Stimulated activated naive B cell treated with anti-CD40 and anti-IgM and Interleukin-4, amounts not matched to agents 10 μg/mL and 1 μg/mL and 100 μg/mL, for 72 hours (primary cell): Measurements from ENCODE around the gene ATP10D.
"Not testable (repeated sequence)": the region's sequence is repeated elsewhere in the genome, so short reads cannot be mapped to it uniquely, and the experiment has no call there.

ENCODE experiments used
- ATAC-seq, 2 donors: fragments of 150-1000 bp; cut with Tn5 transposase; replicated peaks; 2 replicates each; pipeline ENCODE4 v1.10.0; 2021; ENCODE audit warnings: moderate library complexity in 1 of 2
- DNase-seq: peaks from one replicate; pipeline ENCODE4 v3.0.0; 2021
- H3K27ac Mint-ChIP-seq: one replicate; pipeline ENCODE4 v1.8.0; 2022; ENCODE audit warnings: mild to moderate bottlenecking, mixed read lengths
- H3K27me3 Mint-ChIP-seq, 2 donors: one replicate each; pipeline ENCODE4 v1.8.0; 2022; ENCODE audit warnings: mixed read lengths in 2 of 2
- H3K36me3 Mint-ChIP-seq, 2 donors: one replicate each; pipeline ENCODE4 v1.8.0; 2022; ENCODE audit warnings: mixed read lengths in 2 of 2, mild to moderate bottlenecking in 1 of 2
- H3K4me1 Mint-ChIP-seq, 2 donors: one replicate each; pipeline ENCODE4 v1.8.0; 2022; ENCODE audit warnings: mixed read lengths in 2 of 2, mild to moderate bottlenecking in 1 of 2
- H3K4me3 Mint-ChIP-seq, 2 donors: one replicate each; pipeline ENCODE4 v1.8.0; 2022; ENCODE audit warnings: mild to moderate bottlenecking in 2 of 2, mixed read lengths in 2 of 2, moderate library complexity in 1 of 2
- H3K9me3 Mint-ChIP-seq, 2 donors: one replicate each; pipeline ENCODE4 v1.8.0; 2022; ENCODE audit warnings: mixed read lengths in 2 of 2, mild to moderate bottlenecking in 1 of 2

The ATP10D gene

DNA sequence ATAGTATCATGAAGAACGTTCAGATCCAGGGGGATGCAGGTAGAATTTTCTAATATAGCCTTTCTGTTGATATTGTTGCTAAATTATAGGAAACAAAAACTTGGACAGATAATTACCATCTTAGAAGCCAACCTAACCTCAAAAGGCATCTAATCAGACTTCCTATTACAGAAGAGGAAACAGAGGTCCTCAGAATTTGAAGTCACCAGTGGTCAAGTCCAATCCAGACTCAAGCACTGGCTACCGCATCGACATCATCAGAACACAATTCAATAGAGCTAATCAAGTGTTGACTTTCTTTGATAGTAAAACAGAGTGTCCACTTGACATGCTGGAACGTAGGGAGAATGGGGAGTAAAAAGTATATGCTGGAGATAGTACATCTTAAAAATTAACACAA lies 10.3 kb upstream of the ATP10D start:
- Mint-ChIP-seq H3K4me3 (no peak overlapping the region), H3K36me3 (no peaks in the 10 kb centered on the region), H3K9me3 (no peaks in the 10 kb centered on the region), H3K27me3 (no peaks in the 10 kb centered on the region), H3K27ac (no peak overlapping the region), H3K4me1 (peaks cover 0 to 6% of the 10 kb centered on the region in 2 donors)
- no peak for DNase-seq
- no peak for ATAC-seq

DNA sequence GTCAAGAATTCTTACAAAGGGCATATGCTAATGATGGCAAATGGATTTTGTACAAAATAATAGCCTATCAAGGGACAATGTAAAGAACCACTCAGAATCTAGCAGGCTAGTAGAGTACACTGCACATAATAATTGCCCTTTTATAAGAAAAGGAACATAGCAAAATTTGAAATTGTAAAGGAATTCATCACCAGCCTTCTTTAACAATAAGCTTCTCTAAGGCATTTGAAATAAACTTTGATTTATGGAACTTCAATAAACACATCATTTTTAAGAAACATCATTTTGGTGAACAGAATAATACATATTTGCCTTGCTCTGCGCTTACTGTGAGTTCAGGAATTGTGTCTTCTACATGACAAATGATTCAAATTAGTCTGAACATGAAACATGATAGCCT lies 9.7 kb upstream of the ATP10D start:
- H3K36me3 Mint-ChIP-seq: no peaks in the 10 kb centered on the region
- no peak overlapping the region for H3K4me3 Mint-ChIP-seq
- peaks cover 0 to 6% of the 10 kb centered on the region in 2 donors for H3K4me1 Mint-ChIP-seq
- no peaks in the 10 kb centered on the region for H3K9me3 Mint-ChIP-seq
- ATAC-seq (no peak), DNase-seq (no peak)
- no peaks in the 10 kb centered on the region for H3K27me3 Mint-ChIP-seq
- no peak overlapping the region for H3K27ac Mint-ChIP-seq

DNA sequence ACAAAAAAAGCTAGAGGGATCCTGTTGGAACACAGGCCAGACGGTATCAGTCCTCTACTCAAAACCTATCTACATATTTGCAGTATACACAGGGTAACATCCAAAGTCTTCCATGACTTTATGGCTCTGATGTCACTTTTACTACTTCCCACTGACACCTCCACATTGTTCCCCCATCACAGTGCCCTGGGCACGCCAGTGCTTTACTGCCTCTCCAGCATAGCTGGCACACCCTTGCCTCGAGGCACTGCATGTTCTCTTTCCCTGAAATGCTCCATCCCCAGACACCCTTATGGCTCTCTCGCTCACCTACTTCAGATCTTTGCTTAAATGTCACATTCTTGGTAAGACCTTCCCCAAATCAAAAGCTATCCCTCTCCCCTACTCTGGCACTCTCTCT lies 6.3 kb upstream of the ATP10D start:
- H3K36me3 Mint-ChIP-seq: no peaks in the 10 kb centered on the region
- ATAC-seq (no peak), DNase-seq (no peak)
- peaks cover 3 to 15% of the 10 kb centered on the region in 2 donors for H3K4me1 Mint-ChIP-seq
- no peak overlapping the region for H3K4me3 Mint-ChIP-seq
- no peak overlapping the region for H3K27ac Mint-ChIP-seq
- H3K9me3 Mint-ChIP-seq: no peaks in the 10 kb centered on the region
- H3K27me3 Mint-ChIP-seq: no peaks in the 10 kb centered on the region

- Mint-ChIP-seq H3K27me3 (no peaks in the 10 kb centered on the region), H3K27ac (no peak overlapping the region), H3K4me1 (peaks cover 14 to 29% of the 10 kb centered on the region in 2 donors), H3K4me3 (no peak overlapping the region), H3K9me3 (no peaks in the 10 kb centered on the region), H3K36me3 (peaks cover 0 to 4% of the 10 kb centered on the region in 2 donors)
- ATAC-seq: no peak
- DNase-seq: no peak
Observed at GRCh38 chr4:47482326-47482725, 2.7 kb upstream of the ATP10D start.

DNA sequence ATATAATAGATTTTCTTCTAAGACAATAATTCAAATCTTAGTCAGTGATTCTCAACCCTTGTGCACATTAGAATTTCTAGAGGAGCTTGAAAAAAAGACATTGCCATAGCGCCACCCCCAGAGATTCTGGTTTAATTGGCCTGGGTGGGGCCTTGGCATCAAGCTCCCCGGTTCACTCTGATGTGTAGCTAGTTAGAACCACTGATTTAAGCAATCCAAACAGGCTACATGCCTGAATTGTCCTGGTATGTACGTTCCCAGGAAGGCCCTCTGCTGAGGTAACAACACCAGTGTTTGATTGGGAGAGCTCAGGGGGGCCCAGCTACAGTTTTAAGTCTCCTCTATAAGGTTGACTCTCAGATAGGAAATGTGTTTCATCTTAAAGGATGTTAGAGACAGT lies 1.3 kb upstream of the ATP10D start:
- peaks cover 2 to 5% of the 10 kb centered on the region in 2 donors for H3K36me3 Mint-ChIP-seq
- H3K9me3 Mint-ChIP-seq: peaks cover 0 to under 1% of the 10 kb centered on the region in 2 donors
- H3K27me3 Mint-ChIP-seq: no peaks in the 10 kb centered on the region
- no peak overlapping the region for H3K4me3 Mint-ChIP-seq
- no peak for ATAC-seq
- H3K4me1 Mint-ChIP-seq: peaks cover 14 to 32% of the 10 kb centered on the region in 2 donors
- peak overlapping the region; percentile 97 for H3K27ac Mint-ChIP-seq
- no peak for DNase-seq

GRCh38 chr4:47484168-47484567 lies 907 bp upstream of the ATP10D start:
- ATAC-seq: no peak

DNA sequence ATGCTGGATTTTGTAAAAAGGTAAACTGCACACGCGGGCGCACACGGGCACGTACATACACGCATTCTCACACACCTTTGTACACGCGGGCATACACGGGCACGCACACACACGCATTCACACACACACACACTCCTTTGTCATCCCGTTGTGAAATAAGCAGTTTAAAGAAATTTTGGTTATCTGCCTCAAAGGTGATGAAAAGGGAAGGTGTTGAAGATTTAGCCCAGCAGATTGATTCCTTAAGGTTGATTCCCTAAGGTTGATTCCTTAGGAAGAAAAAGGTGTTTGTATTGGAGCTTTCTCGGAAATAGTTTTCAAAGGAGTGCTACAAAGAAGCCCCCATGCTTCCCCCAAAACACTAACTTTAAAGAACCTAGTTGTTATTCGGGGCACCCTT lies 693 bp downstream of the ATP10D start:
- peak overlapping the region; percentile 95 for H3K4me3 Mint-ChIP-seq
- H3K4me1 Mint-ChIP-seq: peaks cover 22 to 49% of the 10 kb centered on the region in 2 donors
- peaks cover 4 to 13% of the 10 kb centered on the region in 2 donors for H3K36me3 Mint-ChIP-seq
- DNase-seq (no peak), ATAC-seq (peak; percentile 3 to 8)
- H3K27ac Mint-ChIP-seq: peak overlapping the region; percentile 97
- H3K9me3 Mint-ChIP-seq: peaks cover 0 to 1% of the 10 kb centered on the region in 2 donors
- no peaks in the 10 kb centered on the region for H3K27me3 Mint-ChIP-seq

More at GRCh38 chr4:47484168-47484567, 907 bp upstream of the ATP10D start:
- no peak for DNase-seq
- peak overlapping the region; percentile 31 to 65 for H3K4me3 Mint-ChIP-seq
- H3K27me3 Mint-ChIP-seq: no peaks in the 10 kb centered on the region
- peak overlapping the region; percentile 97 for H3K27ac Mint-ChIP-seq
- peaks cover 16 to 36% of the 10 kb centered on the region in 2 donors for H3K4me1 Mint-ChIP-seq
- H3K9me3 Mint-ChIP-seq: peaks cover 0 to 1% of the 10 kb centered on the region in 2 donors
- peaks cover 4 to 7% of the 10 kb centered on the region in 2 donors for H3K36me3 Mint-ChIP-seq

GRCh38 chr4:47486231-47486673 lies 1.2 kb downstream of the ATP10D start:
- H3K27ac Mint-ChIP-seq: peak overlapping the region; percentile 97
- ATAC-seq: no peak
- H3K36me3 Mint-ChIP-seq: peaks cover 8 to 16% of the 10 kb centered on the region in 2 donors
- H3K4me3 Mint-ChIP-seq: peak overlapping the region; percentile 95
- H3K27me3 Mint-ChIP-seq: no peaks in the 10 kb centered on the region
- H3K9me3 Mint-ChIP-seq: peaks cover 0 to 3% of the 10 kb centered on the region in 2 donors
- peaks cover 25 to 51% of the 10 kb centered on the region in 2 donors for H3K4me1 Mint-ChIP-seq
- no peak for DNase-seq

GRCh38 chr4:47486727-47487126 lies 1.7 kb downstream of the ATP10D start:
- not testable (repeated sequence) for H3K9me3 Mint-ChIP-seq, DNase-seq, H3K27me3 Mint-ChIP-seq, H3K4me3 Mint-ChIP-seq, H3K27ac Mint-ChIP-seq, ATAC-seq
- peaks cover 26 to 52% of the 10 kb centered on the region in 2 donors for H3K4me1 Mint-ChIP-seq
- peaks cover 8 to 21% of the 10 kb centered on the region in 2 donors for H3K36me3 Mint-ChIP-seq

DNA sequence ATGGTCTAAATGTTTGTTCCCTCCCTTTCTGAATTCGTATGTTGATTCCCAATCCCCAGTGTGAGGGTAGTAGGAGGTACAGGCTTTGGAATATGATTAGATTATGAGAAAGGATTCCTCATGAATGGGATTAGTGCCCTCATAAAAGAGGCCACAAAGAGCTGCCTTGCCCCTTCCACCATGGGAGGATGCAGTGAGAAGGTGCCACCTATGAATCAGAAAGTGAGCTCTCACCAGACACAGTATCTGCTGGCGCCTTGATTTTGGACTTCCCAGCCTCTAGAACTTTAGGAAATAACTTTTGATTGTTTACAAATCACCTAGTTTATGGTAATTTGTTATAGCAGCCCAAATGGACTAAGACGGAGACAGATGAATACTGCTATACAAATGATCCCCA lies 3.6 kb downstream of the ATP10D start:
- Mint-ChIP-seq H3K27ac (no peak overlapping the region), H3K4me1 (peaks cover 30 to 54% of the 10 kb centered on the region in 2 donors), H3K9me3 (peaks cover 0 to 3% of the 10 kb centered on the region in 2 donors), H3K27me3 (no peaks in the 10 kb centered on the region), H3K4me3 (peak overlapping the region; percentile 31 to 36), H3K36me3 (peaks cover 8 to 22% of the 10 kb centered on the region in 2 donors)
- DNase-seq: no peak
- no peak for ATAC-seq

GRCh38 chr4:47490550-47490949 lies 5.5 kb downstream of the ATP10D start:
- Mint-ChIP-seq H3K4me3 (peak overlapping the region in 1 of 2 donors; percentile 14), H3K4me1 (peaks cover 22 to 52% of the 10 kb centered on the region in 2 donors), H3K9me3 (peaks cover 0 to 3% of the 10 kb centered on the region in 2 donors), H3K27me3 (no peaks in the 10 kb centered on the region), H3K27ac (no peak overlapping the region), H3K36me3 (peaks cover 8 to 20% of the 10 kb centered on the region in 2 donors)
- ATAC-seq: peak; percentile 75 to 79
- no peak for DNase-seq

DNA sequence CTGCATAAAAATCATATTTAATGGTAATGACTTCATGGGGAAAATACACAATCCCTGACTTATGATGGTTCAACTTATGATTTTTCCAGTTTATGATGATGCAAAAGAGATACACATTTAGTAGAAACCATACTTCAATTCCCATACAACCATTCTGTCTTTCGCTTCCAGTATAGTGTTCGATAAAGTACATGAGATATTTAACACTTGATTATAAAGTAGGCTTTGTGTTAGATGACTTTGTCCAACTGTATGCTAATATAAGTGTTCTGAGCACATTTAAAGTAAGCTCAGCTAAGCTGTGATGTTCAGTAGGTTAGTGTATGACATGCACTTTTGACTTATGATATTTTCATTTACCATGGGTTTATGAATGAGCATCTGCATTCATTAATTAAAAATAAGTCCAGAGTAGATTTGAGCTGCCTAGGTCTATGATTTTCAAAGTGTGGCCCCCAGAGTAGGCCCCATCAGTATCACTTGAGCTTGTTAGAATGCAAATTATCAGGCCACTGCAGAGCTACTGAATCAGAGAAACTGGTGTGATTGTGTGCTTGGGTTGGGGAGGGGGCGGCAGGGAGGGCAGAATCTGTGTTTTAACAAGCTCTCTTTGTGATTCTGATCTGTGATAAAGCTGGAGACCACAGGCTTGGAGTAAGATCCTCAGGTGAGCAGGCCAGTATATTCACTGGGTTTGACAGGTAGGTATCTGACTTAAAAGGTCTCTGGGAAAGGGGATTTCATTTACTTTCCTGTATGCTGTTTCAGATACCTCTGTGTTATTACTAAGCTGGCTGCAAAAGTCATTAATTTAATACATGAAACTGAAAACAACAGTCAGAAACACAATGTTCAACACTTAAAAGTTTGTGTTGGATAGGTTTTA lies 8.4 kb downstream of the ATP10D start:
- H3K4me1 Mint-ChIP-seq: peaks cover 22 to 54% of the 10 kb centered on the region in 2 donors
- DNase-seq: no peak
- no peaks in the 10 kb centered on the region for H3K27me3 Mint-ChIP-seq
- peaks cover 0 to 3% of the 10 kb centered on the region in 2 donors for H3K9me3 Mint-ChIP-seq
- H3K4me3 Mint-ChIP-seq: peak overlapping the region in 1 of 2 donors; percentile 54
- ATAC-seq: peak; percentile 64 to 69
- H3K27ac Mint-ChIP-seq: peak overlapping the region; percentile 86
- peaks cover 14 to 19% of the 10 kb centered on the region in 2 donors for H3K36me3 Mint-ChIP-seq

DNA sequence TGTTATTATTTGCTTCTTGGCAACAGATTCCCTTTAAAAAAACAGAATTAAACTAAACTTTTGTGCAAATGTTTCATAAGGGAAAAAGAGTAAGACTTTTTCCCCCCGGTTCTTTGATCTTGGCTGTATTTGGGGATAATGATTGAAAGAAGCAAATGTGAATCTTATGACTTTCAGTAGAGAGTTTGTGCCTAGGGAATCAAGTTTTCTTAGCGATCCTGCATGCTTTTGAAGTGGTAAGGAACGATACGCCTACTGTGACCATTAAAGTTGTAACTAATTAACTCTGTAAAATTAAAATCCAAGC lies 9.0 kb downstream of the ATP10D start:
- Mint-ChIP-seq H3K27me3 (no peaks in the 10 kb centered on the region), H3K4me1 (peaks cover 23 to 55% of the 10 kb centered on the region in 2 donors), H3K4me3 (peak overlapping the region in 1 of 2 donors; percentile 54), H3K27ac (no peak overlapping the region), H3K9me3 (peaks cover 0 to 2% of the 10 kb centered on the region in 2 donors), H3K36me3 (peaks cover 9 to 15% of the 10 kb centered on the region in 2 donors)
- ATAC-seq: no peak
- no peak for DNase-seq

DNA sequence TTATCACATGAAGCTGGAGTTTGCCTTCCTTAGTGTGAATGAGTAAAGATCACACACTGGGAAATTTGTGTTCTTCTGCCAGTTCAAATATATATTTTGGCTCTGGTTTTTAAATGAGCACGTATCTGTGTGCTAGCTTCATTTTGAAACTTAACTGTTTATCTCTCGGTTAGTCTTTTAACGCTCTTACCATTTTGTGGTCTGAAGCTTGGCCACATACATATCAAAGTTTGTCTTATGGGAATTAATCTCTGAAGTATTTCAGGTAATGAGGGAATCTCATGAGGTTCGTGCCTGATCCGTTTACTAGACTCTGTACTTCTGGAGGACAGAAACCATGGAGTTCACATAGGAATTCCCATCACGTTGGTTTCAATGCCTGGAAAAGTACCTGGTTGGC lies 13.8 kb downstream of the ATP10D start:
- Mint-ChIP-seq H3K36me3 (peaks cover 3 to 9% of the 10 kb centered on the region in 2 donors), H3K27ac (peak overlapping the region; percentile 72), H3K9me3 (peaks cover 0 to 3% of the 10 kb centered on the region in 2 donors), H3K27me3 (no peaks in the 10 kb centered on the region), H3K4me3 (peak overlapping the region in 1 of 2 donors; percentile 58), H3K4me1 (peaks cover 7 to 25% of the 10 kb centered on the region in 2 donors)
- ATAC-seq (peak; percentile 42 to 43), DNase-seq (no peak)

DNA sequence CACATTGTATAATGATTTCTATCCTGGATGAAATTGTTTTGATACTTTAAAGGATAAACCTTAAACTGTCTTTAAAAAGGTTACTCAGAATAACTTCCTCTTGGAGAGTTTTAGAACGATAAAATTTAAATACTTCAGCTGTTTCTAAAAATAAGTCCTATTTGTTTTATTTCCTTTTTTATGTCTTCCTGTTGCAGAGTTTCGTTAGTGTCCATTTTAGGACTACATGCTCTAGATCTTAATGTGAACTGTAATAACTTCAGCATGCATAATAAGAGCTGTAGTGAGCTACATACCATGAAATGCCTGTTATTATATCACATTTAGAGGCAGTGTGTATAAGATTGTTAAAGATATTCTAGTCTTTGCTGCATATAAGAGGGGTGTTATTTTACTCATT lies 14.6 kb downstream of the ATP10D start:
- peaks cover 8 to 9% of the 10 kb centered on the region in 2 donors for H3K36me3 Mint-ChIP-seq
- DNase-seq (no peak), ATAC-seq (peak; percentile 63 to 70)
- H3K9me3 Mint-ChIP-seq: peaks cover 0 to 3% of the 10 kb centered on the region in 2 donors
- H3K4me1 Mint-ChIP-seq: peaks cover 7 to 20% of the 10 kb centered on the region in 2 donors
- H3K27ac Mint-ChIP-seq: no peak overlapping the region
- H3K4me3 Mint-ChIP-seq: no peak overlapping the region
- H3K27me3 Mint-ChIP-seq: no peaks in the 10 kb centered on the region
